ENCODE measurements around the gene RPL35.
A peak's percentile ranks its signal among the peaks of the same experiment; 100 is the strongest.
"Not testable (repeated sequence)": the region's sequence is repeated elsewhere in the genome, so short reads cannot be mapped to it uniquely, and the experiment has no call there.

The RPL35 gene

DNA sequence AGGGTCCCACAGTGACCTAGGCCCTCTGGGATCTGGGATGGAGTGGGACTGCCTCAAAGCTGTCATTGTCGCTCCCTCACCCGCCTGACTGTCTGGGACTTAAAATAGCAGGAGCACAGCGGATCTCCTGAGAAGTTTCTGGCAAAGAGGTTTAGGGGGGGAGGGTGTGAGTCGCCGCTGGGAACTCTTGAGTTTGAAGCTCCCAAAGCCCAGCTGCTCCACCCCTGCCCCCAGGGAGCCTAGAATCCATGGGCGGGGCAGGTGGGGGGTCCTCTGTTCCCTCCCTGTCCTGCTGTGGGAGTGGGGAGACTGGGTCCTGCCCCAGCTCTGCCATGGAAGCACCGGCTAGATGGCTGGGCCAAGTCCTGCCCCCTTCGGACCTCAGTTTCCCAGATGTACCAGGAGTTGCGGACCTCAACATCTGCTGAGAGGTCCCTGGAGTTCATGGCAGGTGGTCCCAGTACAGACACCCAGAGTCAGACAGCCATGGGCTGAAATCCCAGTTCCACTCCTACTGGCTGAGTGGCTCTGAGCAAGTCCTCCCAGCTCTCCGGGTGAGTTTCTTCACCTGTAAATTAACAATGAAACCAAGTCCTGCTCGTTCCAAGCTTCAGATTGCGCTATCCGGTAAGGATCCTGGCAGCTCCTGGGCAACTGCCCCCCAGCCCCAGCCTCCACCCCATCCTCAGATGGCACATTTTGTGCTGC, 9.5 kb downstream of the RPL35 start:
- no peak for DNase-seq

DNA sequence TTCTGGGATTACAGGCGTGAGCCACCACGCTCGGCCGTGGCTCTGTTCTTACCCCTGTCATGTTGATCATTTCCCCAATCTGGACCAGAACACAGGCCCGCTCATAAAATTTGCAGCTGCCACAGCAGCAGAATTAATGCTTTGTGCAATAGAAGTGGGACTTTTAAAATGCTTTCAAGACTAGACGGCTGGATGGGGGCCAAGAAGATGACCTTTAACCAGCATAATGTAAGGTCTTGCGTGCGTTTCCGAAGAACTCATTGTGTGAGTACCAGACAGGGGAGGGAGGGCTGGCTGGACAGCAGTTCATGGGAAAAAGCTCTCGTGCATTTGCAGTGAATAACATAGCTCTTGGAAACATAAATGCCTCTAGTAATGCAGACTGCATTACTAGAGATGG, 12.0 kb downstream of the RPL35 start:
- DNase-seq: no peak

DNA sequence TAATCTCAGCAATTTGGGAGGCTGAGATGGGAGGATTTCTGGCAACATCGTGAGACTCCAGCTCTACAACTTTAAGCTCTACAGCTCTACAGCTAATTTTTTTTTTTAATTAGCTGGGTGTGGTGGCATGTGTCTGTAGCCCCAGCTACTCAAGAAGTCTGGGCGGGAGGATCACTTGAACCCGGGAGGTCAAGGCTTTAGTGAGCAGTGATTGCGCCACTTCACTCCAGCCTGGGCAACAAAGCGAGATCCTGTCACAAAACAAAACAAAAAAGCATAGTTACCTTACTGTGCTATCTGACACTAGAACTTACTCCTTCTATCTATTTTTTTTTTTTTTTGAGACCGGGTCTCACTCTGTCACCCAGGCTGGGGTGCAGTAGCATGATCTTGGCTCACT, 14.8 kb downstream of the RPL35 start:
- no peak for DNase-seq

DNA sequence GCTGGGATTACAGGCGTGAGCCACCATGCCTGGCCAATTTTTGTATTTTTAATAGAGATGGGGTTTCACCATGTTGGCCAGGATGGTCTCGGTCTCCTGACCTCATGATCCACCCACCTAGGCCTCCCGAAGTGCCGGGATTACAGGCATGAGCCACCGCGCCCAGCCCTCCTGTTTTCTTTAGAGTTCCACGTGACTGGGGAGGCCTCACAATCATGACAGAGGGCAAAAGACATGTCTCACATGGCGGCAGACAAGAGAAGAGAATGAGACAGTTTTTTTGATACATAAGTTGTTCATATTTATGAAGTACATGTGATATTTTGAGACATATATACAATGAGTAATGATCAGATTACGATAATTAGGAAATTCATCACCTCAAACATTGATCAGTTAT, 15.3 kb downstream of the RPL35 start:
- DNase-seq: not testable (repeated sequence)

DNA sequence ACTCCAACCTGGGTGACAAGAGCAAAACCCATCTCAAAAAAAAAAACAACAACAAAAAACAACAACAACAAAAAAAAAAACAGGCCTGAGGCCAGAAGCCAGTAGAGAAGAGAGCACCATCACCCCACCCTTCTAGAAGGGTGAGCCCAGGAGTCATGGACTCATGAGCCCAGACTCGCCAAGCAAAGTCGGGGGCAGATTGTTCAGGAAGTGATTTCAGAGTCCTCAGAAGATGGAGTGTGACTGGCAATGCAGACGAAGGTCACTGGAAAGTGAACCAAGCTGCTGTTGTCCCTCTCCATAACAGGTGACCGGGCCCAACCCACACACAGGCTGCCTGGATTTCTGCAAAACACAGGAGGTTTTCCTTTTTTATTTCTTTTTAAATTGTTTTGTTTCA, 17.5 kb downstream of the RPL35 start:
- no peak for DNase-seq

DNA sequence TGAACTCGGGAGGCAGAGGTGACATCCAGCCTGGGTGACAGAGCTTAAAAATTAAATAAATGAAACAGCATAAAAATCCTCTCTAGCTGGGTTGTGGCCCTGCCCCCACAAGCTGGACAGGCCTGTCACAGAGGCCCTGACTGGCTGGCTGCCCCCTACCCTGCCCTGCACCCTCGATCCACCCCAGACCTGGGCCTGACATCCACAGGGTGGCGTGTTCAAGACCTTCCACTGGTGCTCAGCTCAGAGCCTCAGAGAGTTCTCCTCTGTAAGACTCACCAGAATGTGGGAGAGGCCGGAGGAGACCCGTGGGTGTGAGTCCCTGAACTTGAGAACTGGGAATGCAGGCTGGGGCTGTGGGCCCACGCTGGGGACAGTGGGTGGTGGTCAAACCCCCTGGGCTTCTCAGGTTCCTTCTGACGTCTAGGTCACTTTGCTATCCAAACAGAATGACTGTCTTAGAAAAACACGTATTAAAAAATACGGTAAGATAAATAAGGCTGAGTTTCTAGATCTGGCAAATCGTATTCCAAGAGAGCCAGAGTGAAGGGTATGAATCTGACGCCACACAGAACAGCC, 18.2 kb downstream of the RPL35 start:
- no peak for DNase-seq

DNA sequence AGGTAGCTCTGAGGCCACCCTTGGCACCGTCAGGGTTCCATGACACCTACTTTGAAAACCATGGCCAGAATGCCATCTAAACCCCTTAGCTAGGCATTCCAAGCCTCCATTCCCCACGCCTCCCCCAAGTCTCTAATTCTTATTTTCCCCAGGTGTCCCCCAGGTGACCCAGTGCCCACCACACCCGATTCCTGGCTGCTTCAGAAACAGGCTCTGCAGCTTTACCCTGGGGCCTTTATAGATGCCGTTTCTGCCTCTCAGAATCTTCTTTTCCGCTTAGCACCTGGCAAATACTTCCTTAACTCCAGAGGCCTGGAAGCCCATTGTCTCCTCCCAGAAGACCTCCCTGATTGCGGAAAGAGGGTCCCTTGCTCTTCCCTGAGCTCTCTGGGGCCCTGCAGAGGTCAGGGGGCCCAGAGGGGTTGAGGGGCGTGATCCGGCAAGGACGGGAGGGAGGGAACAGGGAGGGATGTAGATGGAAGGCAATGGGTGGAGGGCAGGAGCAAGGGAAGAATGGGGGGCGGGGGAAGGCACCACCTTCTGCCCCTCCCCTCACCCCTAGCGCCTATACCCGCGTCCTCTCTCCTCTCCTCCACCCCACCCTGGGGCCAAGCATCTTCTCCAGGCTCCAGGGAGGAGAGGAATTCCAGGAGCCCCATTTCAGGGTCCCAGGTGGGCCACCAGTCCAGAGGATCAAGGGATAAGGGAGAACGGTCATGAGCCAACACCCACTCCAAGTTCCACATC, 20.5 kb downstream of the RPL35 start:
- DNase-seq: no peak

DNA sequence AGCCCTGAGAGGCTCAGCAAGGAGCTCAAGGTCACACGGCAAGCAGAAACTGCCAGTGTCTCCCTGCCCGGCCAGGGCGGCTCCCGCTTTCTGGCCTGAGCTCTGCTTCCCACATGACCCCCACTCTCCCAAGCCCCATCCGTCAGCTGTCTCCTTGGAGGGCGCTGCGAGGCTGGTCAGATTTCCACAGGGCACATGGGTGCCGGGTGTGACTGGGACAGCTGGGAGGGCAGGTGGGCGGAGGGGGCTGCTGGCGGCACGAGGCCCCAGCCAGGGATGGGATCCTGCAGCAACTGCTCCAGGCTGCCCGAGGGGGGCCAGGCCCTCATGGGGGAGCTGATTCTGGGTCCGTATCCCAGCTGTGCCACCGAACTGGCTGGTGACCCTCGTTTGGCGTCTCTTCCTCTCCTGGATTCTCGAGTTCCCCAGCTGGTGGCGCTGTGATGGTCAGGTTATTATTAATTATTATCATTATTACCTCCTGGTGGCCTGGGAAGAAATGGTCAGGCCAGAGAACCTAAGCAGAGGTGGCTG, 21.4 kb downstream of the RPL35 start:
- no peak for DNase-seq

DNA sequence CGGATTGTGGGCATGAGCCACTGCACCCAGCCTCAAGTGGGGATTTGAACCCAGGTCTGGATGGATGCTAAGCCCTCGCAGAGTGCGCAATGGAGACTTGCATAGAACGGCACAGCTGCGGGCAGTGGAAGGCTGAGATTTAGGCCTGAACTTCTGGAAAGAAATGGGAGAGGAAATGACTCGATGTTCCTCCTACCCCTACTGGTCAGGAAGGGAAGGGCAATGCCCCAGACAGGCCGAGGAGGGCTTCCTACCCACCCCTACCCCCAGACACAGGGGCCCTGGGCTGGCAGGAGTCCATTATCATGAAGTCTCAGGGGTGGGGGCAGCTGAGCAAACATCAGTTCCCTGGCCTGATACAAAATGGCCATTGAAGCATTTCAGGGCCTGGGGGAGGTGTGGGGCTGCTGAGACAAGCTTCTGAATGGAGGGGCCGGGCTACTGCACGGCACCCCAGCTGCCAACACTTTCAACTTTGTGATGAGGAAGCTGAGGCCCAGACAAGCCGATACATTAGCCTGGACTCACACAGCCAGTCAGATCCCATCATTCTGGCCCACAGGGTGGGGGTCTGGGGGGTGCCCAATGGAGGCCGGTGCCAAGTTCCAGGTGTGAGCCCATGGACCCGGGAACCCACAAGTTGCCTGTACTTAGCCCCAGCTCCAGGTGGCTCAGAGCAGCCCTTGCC, 22.0 kb downstream of the RPL35 start:
- no peak for DNase-seq

DNA sequence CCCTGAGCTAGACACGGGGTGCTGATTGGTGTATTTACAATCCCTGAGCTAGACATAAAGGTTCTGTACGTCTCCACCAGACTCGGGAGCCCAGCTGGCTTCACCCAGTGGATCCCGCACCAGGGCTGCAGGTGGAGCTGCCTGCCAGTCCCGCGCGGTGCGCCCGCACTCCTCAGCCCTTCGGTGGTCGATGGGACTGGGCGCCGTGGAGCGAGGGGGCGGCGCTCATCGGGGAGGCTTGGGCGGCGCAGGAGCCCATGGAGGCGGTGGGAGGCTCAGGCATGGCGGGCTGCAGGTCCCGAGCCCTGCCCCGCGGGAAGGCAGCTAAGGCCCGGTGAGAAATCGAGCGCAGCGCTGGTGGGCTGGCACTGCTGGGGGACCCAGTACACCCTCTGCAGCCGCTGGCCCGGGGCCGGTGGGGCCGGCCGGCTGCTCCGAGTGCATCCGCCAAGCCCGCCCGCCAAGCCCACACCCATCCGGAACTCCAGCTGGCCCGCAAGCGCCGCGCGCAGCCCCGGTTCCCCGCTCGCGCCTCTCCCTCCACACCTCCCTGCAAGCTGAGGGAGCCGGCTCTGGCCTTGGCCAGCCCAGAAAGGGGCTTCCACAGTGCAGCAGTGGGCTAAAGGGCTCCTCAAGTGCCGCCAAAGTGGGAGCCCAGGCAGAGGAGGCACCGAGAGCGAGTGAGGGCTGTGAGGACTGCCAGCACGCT, 23.0 kb downstream of the RPL35 start:
- not testable (repeated sequence) for DNase-seq

DNA sequence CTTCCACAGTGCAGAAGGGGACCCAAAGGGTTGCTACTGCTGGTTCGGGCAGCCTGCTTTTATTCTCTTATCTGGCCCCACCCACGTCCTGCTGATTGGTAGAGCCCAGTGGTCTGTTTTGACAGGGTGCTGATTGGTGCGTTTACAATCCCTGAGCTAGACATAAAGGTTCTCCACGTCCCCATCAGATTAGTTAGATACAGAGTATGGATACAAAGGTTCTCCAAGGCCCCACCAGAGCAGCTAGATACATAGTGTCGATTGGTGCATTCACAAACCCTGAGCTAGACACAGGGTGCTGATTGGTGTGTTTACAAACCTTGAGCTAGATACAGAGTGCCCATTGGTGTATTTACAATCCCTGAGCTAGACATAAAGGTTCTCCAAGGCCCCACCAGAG, 23.6 kb downstream of the RPL35 start:
- DNase-seq: not testable (repeated sequence)

DNA sequence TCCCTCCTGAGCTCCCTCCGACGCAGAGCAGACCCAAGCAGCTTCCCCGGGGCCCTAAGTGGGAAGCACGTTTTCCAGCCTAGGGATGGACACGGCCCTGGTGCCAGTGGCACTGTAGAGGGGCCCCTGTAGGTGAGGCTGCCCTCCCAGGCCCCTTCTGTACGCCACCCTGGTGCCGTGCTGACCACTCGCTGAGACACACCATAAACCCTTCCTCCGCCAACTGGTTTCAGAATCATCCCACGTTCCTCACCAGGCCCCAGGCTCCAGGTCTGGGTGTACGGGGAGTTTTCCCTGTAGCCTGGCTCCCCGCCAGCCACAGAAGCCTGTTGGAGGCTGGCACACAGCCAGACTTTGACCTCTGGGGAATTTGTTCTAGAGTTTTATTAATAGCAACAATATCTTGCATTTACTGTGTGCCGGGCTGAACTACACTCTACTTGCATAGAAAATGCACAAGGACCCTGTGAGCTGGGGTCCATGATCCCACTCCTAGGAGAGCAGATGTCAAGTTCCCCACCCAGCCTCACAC, 26.7 kb downstream of the RPL35 start:
- peak; percentile 10 for DNase-seq

DNA sequence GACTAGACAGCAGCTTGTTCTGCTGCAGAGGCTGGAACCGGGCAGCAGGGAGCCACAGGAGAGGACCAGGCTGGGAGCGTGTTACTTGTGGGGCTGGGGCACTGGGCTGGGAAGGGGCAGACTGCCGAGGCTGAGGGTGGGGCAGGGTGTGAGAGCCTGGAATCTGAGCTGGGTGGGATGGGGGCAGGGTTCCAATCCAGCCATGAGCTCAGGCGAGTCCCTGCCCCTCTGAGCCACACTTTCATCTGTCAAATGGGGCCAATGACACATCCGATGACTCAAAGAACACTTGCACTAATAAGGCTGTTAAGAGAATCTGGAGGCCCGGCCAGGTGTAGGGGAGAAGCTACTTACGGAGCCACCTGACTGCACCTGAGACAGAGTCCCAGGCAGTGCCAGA, 27.2 kb downstream of the RPL35 start:
- DNase-seq: no peak

DNA sequence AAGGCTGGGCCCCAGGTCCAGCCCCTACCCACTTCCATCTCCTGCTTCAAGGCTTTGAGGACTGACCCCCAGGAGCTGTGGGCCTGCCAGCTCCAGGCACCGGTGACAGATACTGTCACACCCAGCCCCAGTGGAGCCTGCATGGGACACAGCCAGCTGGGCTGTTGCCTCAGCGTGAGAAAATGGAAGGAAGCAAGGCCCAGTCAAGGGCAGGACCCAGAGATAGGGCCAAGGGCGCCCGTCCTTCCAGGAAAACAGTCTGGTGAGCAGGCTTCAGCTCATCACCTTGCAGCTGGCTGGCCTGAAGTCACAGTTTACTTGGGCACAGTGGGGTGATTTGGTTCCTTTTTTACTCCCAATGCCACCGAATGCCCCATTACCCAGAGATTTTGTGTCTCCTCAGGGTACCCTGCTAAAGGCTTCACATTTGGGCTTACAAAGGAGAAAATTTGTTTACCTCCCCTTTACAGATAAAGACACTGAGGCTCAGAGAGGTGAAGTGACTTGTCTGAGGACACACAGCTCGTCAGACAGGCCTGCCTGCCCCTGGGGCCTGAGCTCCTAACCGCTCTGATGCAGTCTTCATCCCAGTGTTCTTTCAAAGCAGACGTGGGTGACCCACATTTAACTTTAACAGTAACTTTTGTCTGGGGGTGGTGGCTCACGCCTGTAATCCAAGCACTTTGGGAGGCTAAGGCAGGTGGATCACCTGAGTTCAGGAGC, 30.0 kb downstream of the RPL35 start:
- no peak for DNase-seq

DNA sequence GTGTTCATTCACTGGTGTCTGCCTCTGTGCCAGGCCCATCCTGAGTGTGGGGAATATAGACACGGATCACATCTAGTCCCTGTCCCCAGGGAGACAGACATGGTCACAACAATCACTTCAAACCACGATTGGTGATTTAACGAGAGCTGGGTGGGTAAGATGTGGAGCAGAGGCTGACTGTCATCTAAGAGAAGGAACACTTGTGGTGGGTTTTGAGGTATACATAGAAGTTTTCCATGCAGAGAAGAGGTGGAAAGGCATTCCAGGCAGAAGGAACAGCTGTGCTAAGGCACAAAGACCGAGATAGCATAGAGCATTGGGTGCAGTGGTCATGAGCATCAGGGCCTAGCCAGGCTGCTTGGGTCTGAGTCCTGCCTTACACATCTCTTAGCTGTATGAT, 31.2 kb downstream of the RPL35 start:
- no peak for DNase-seq

DNA sequence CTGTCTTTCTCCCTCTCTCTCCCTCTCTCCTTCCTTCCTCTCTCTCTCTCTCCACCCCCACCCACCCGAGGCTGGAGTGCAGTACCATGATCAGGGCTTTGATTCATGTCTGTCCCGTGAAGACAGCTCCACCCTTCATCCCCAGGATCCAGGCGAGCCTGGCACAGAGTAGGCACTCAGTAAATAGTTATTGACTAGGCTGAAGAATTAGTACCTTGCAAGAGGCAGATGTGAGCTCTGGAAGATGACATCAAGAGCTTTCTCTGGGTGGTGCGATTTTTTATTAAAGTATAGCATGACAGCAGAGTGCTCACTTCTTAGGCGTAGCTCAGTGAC, 32.5 kb downstream of the RPL35 start:
- DNase-seq: no peak

DNA sequence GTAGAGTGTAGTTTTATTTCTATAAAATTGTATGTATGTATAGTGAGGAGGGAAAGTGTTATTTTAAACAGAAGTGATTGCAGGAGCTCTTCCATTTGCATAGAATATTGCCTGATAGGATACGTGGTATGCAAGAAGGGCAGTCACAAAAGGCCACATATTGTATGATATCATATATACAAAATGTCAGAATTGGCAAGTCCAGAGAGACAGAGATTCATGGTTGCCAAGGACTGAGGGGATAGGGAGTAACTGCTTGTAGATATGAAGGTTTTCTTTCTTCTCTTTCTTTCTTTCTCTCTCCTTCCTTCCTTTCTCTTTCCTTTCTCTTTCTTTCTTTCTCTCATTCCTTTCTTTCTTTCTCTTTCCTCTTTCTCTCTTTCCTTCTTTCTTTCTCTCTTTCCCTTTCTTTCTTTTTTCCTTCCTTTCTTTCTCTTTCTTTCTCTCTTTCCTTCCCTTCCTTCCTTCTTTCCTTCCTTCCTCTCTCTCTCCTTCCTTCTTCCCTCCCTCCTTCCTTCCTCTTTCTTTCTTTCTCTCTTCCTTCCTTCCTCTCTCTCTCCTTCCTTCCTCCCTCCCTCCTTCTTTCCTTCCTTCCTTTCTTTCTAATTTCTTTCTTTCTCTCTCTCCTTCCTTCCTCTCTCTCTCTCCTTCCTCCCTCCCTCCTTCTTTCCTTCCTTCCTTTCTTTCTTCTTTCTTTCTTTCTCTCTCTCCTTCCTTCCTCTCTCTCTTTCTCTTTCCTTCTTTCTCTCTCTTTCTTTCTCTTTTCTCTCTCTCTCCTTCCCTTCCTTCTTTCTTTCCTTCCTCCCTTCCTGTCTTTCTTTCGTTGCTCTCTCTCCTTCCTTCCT, 33.0 kb downstream of the RPL35 start:
- DNase-seq: no peak

DNA sequence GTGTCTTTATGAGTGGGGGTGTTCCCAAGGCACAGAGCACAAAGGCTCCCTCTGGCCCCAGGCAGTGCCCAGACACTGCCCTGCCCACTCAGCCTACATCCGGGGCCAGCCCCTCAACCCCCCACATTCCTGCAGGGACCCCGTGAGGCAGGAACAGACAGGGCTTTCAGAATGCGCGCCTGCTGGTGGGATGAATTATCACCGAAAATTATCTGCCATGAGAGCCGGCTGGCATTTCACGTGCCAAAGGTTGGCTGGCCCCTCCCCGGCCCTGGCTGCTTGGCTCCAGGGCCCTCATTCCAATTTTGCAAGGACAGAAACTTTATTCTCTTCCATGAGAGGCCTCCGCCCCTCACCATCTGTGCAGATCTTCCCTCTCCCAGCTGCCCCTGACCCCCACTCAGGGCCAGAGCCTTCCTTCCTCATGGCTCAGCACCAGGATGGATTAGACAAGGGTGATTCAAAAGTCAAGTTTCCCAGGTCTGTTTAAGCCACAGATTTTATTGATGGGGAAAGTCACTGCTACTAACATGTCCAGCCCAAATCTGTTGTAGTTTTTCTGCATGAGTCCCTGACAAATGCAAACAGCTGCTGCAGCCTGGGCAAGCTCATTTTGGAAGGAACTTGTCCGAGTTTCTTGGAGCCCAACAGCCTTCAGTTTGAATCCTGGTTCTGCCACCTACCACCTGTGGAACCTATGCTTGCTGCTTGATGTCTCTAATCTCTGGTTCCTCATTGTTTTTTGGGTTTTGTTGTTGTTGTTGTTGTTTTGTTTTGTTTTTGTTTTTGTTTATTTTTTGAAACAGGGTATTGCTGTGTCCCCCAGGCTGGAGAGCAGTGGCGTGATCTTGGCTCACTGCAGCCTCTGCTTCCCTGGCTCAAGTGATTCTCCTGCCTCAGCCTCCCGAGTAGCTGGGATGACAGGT, 40.8 kb downstream of the RPL35 start:
- DNase-seq: no peak

DNA sequence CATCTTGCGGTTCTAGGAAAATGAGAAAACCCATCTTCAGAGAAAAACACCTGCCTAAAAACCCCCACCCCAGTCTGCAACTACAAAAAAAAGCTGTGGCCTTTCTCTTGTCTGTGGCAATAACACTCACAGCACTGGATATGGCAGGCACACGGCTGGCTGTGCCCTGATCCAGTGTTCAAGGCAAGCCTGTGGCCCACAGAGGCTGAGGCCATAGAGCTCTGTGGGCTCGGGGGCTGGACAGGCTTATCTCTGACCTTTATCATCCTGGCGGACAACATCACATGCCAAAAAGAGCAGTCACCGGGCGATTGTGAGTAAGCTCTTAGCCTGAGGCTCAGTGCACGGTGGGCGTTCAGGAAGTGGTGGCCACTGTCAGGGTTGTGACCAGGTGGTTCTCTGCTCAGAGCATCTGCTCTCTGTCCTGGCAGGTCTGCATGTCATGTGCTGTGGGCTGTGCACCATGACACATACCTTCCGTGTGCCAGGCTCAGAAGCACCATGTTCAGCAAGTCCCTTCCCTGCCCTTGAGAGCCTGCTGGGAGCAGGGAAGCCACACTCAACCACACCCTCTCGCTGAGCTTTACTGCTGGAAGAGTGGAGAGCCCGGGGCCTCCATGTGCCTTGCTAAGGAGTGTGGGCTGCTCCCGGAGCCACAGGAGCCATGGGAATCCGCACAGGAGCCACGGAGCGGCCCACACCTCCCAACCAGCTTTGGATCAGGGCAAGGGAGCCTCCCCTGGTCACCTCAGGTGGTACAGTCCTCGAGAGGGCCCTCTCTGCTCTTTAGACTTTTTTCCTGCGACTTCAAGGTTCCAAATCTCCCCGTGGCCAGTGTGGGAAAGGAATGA, 43.1 kb downstream of the RPL35 start:
- no peak for DNase-seq

All from NCI-H748 treated with DMSO at 0.1 percent for 48 hours (cell line).